Vagina (tissue), 2 donors: Measurements from ENCODE around the gene ABCA3.

Experiments
- POLR2A ChIP-seq, 2 donors: fragments of 450-650 bp; IDR thresholded peaks; one replicate each; pipeline ENCODE4 v1.6.1; 2017; ENCODE audit warnings: antibody characterized with exemption in 2 of 2, mild to moderate bottlenecking in 2 of 2, moderate library complexity in 2 of 2
- TF ChIP-seq, protein P1 (sequence below), 3 experiments: fragments of 450-650 bp in 2 of 3; fragments of 200-600 bp in 1 of 3; sonication (generic) in 1 of 3; IDR thresholded peaks; one replicate each; pipeline ENCODE4 v1.5.1; 2017 to 2019; ENCODE audit warnings: antibody characterized with exemption in 3 of 3, mild to moderate bottlenecking in 2 of 3, moderate library complexity in 2 of 3

DNA sequence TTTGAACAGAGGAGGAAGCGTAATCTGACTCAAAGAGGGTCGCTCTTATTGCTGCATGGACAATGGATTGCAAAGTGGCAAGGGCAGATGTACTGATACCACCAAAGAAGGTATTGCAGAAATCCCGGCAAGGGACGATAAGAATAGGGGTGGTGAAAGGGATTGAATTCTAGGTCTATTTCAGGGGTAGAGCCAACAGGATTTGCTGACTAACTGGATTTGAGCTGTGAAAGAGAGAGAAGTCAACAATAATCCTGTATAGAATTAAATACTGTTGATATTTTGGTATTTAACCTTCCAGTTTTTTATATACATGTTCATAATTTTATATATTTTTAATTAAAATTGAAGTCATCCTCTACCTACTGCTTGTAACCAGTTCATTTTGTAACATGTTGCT is 19.4 kb upstream of the ABCA3 start:
- TF ChIP-seq, protein P1, sequence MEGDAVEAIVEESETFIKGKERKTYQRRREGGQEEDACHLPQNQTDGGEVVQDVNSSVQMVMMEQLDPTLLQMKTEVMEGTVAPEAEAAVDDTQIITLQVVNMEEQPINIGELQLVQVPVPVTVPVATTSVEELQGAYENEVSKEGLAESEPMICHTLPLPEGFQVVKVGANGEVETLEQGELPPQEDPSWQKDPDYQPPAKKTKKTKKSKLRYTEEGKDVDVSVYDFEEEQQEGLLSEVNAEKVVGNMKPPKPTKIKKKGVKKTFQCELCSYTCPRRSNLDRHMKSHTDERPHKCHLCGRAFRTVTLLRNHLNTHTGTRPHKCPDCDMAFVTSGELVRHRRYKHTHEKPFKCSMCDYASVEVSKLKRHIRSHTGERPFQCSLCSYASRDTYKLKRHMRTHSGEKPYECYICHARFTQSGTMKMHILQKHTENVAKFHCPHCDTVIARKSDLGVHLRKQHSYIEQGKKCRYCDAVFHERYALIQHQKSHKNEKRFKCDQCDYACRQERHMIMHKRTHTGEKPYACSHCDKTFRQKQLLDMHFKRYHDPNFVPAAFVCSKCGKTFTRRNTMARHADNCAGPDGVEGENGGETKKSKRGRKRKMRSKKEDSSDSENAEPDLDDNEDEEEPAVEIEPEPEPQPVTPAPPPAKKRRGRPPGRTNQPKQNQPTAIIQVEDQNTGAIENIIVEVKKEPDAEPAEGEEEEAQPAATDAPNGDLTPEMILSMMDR (IDR thresholded peaks at IDR 0.05), result no peak
- TF ChIP-seq POLR2A (IDR thresholded peaks at IDR 0.05), result no peak
